HG03439 (cell line): ENCODE measurements around the gene PRDX3.
A peak's percentile ranks its signal among the peaks of the same experiment; 100 is the strongest.

Experiments used
- ATAC-seq: cut with Tn5 transposase; IDR thresholded peaks from one replicate; pipeline ENCODE4 v1.9.1; 2021; ENCODE audit warnings: mild to moderate bottlenecking, moderate library complexity; ENCODE audit not compliant: unreplicated experiment

The PRDX3 gene

DNA sequence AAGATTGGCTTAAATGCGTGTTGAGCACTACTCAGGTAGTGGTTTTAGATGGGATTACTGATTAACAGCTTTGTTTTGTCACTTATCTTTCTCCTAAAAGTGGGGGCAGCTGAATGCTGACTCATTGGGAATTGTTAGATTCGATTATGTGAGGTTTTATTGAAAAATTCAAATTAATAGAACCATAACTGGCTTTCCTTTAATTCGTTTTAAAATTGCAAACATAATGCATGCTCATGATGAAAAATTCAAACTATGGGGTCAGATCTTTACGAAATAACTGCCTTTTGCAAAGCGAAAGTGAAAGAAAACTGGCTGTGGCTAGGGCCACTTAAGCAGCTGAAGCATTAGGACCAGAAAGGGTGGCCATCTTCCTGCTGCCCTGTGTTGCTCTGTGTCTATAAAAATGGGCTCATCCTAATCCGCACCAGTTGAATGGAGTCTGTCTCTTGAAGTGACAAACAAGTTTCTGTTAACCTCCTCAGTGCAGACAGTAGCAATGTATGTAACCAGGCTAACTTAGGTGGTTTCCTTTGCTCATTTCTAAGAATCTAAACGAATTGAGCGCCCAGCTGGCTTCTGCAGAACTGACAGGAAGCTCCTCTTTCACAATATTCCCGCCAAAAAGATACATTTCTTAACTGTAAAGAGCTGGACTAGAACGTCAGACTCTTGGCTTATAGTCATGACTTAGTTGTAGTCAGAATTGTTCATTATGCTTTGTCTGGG is 46.9 kb downstream of the PRDX3 start:
- ATAC-seq, result peak; percentile 57

DNA sequence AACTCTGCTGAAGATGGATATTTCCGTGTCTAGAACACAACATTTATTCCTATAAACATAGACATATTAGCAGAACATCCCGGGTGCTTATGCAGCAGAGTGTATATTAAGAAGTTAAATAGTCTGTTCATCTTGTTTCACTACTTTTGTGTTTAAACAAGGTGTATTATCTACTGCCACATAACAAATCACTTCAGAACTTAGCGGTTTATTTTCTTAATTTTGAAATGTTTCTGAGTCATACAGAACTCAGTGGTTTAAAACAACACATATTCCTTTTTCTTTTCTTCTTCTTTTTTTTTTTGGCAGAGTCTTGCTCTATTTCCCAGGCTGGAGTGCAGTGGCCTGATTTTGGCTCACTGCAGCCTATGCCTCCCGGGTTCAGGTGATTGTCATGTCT is 48.9 kb downstream of the PRDX3 start:
- ATAC-seq, result no peak

DNA sequence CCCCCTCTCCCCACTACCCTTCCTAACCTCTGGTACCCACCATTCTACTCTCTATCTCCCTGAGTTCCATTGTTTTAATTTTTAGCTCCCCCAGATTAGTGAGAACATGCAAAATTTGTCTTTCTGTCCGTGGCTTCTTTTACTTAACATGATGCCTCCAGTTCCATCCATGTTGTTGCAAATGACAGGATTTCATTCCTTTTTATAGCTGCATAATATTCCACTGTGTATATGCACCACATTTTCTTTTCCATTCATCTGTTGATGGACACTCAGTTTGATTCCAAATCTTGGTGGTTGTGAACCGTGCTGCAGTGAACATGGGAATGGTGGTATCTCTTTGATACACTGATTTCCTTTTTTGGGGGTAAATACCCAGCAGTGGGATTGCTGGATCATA is 52.7 kb downstream of the PRDX3 start:
- no peak for ATAC-seq

DNA sequence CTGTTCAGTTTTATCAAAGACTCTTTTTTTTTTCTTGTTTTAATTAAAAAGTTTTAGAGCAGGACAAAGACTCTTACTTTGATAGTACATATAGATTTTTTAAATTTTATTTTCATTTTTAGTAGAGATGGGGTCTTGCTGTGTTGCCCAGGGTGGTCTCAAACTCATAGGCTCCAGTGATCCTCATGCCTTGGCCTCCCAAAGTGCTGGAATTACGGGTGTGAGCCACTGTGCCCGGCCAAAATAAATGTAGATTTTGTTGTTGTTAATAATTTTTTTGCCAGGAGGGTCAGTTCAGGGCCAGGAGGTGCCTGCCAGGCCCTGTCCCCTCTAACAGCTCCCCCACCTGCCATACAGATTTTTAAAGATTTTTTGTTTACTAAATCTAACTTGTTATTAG is 57.7 kb downstream of the PRDX3 start:
- no peak for ATAC-seq

DNA sequence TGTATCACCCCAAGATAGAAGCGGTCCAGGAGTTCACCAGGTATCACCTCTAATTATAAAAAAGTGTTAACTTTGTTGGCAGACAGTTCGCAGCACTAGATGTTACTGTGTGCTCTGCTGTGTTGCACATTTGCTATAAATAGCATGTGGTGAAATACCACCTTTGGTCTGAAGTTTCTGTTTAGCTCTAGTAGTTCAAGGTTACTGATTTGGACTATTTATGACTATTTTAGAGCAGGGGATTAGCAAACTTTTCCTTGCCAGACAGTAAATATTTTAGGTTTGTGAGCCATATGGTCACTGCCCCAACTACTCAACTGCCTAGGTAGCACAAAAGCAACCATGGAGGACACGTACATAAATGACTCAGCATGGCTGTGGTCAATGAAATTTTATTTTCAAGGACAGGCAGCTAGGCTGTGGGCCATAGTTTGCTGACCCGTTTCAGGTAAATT is 58.2 kb downstream of the PRDX3 start:
- ATAC-seq, result peak; percentile 88

DNA sequence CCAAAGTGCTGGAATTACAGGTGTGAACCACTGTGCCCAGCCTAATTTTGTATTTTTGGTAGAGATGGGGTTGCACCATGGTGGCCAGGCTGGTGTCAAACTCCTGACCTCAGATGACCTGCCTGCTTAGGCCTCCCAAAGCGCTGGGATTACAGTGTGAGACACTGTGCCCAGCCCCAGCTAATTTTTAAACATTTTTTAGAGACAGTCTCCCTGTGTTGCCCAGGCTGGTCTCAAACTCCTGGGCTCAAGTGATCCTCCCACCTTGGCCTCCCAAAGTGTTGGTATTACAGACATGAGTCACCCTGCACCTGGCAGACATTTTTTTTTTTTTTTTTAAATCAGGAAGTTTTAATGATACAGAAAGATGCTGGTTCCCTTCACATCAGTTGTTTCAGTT is 59.2 kb downstream of the PRDX3 start:
- no peak for ATAC-seq

DNA sequence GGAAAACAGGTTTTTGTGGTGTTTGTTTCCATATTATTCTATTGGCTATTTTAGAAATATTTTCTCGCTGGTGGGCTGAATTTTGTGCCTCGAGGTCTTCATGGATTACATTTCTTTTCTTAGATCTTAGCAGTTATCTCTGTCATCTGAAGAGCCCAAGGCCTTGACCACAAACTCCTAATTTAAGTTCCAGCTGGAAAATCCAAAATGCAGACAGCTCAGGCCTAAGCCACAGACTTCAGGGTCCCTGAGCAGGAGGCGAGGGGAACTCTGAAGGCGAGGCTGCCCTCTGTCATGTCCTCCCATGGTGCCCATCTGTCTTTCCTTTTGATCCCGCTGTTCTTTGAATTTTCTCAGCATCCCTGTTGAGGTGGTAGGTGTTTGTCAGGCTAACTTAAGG is 60.4 kb downstream of the PRDX3 start:
- ATAC-seq, result no peak
